Heart left ventricle (tissue), 16 donors: ENCODE data around the gene OGFOD3. TPM values are rescaled to one million over a fixed set of nuclear protein-coding genes. Genes with fewer than 3 reads are reported as not detected.

Source experiments
- ATAC-seq, 4 donors: fragments of 200-7000 bp; cut with Tn5 transposase; one replicate each; pipeline ENCODE4 v1.9.1; 2020 to 2022; ENCODE audit warnings: moderate library complexity in 4 of 4, mild to moderate bottlenecking in 3 of 4, moderate number of reproducible peaks in 1 of 4
- DNase-seq, 5 donors: peaks; one replicate each; pipeline ENCODE4 v3.0.0-alpha.2; 2020
- H3K27ac ChIP-seq, 12 donors: fragments of 200-600 bp; sonication (generic) in 4 of 12; one replicate each; pipeline versions ENCODE4 v1.5.0 to v1.8.0; 2016 to 2022; ENCODE audit warnings: mild to moderate bottlenecking in 2 of 12
- H3K27me3 ChIP-seq, 9 donors: fragments of 200-600 bp; sonication (generic) in 2 of 9; one replicate each; pipeline versions ENCODE4 v1.5.1 to v1.8.0; 2016 to 2022; ENCODE audit warnings: mild to moderate bottlenecking in 3 of 9
- H3K36me3 ChIP-seq, 9 donors: fragments of 200-600 bp; sonication (generic) in 2 of 9; one replicate each; pipeline versions ENCODE4 v1.5.0 to v1.8.0; 2018 to 2022; ENCODE audit warnings: mild to moderate bottlenecking in 2 of 9
- H3K4me1 ChIP-seq, 12 donors: fragments of 200-600 bp; sonication (generic) in 4 of 12; one replicate each; pipeline versions ENCODE4 v1.5.0 to v1.8.0; 2016 to 2022; ENCODE audit warnings: mild to moderate bottlenecking in 3 of 12
- H3K4me3 ChIP-seq, 12 donors: fragments of 200-600 bp; sonication (generic) in 4 of 12; one replicate each; pipeline versions ENCODE4 v1.5.0 to v1.8.0; 2017 to 2022; ENCODE audit warnings: mild to moderate bottlenecking in 9 of 12, moderate library complexity in 4 of 12
- H3K9me3 ChIP-seq, 12 donors: fragments of 200-600 bp; sonication (generic) in 4 of 12; one replicate each; pipeline versions ENCODE4 v1.5.0 to v1.8.0; 2016 to 2022; ENCODE audit warnings: mild to moderate bottlenecking in 1 of 12
- POLR2A ChIP-seq, 2 donors: fragments of 450-650 bp; IDR thresholded peaks; one replicate each; pipeline ENCODE4 v1.6.1; 2017; ENCODE audit warnings: antibody characterized with exemption in 2 of 2, mild to moderate bottlenecking in 2 of 2, moderate library complexity in 2 of 2
- WGBS, 4 donors: extraction: QIAGEN DNeasy Blood & Tissue Kit in 2 of 4; methylation state at CpG; one replicate each; pipeline versions ENCODE4 v1.1.5 to v1.1.7; 2013 to 2018; 5-methylcytosine and 5-hydroxymethylcytosine counted together
- intact Hi-C, 10 donors: fragments of 100-400 bp; cut with DNase I; formaldehyde crosslinking; loops; one replicate each; pipeline versions ENCODE4 v1.11.1 to v1.14.2; 2022
- polyA plus RNA-seq, 2 donors: library from polyadenylated mRNA; stranded (reverse); fragments of 200-250 nt; gene quantifications; one replicate each; pipeline ENCODE4 v1.2.3, GENCODE V29; 2013
- total RNA-seq, 9 donors: library from RNA; depleted of rRNA in 2 of 9; stranded (reverse); fragments of >200 nt in 2 of 9; fragmentation: NEBNext Ultra II Directional in 3 of 9; extraction: Animal tissue kit (Norgen Biotek cat#: 25700) in 3 of 9; gene quantifications; one replicate each; pipeline versions ENCODE4 v1.1.0 to v1.2.4, GENCODE V29; 2016 to 2023
- TF ChIP-seq, protein P1 (sequence below), 12 donors: fragments of 200-600 bp; sonication (generic) in 4 of 12; IDR thresholded peaks; one replicate each; pipeline versions ENCODE4 v1.5.0 to v1.8.0; 2018 to 2022; ENCODE audit warnings: antibody characterized with exemption in 12 of 12, mild to moderate bottlenecking in 5 of 12
- donor health status: ischemic (EF 13 %, LVEDD 7.1; RV severe dilation, severe dysfunction).
- donor health status: healthy with polysubstance abuse.
- donor health status: DM: no; HTN: yes; CAD: no.
- donor health status: DM: no; HTN: no; CAD: no.
- donor health status: ischemic (EF 25% LVEDD 6.9; RV normal size, moderate dysfunction).
- donor health status: ischemic (EF 25% LVEDD 5.7; RV mildly dilated, moderate dysfunction).
- donor health status: healthy.
- donor health status: DM: yes; HTN: yes; CAD: no.
- donor health status: ischemic (EF 35%, LVEDD 5.7; RV mildly dilated, moderate dysfunction).
- donor health status: nonischemic (EF 11% LVEDD 7.7; RV severe dilation, severe dysfunction).
- donor health status: DM: yes; HTN: yes; CAD: no.
- donor health status: PGD.
- donor health status: ischemic (EF 29% LVEDD 5.4; RV normal size, mild dysfunction).
- donor health status: nonischemic (EF 23%, LVEDD 6.1; RV moderate dilation, normal function).

The OGFOD3 gene
- total and polyA plus RNA-seq, 11 donors, result 22.6 to 38.5 (median 29.3) TPM

DNA sequence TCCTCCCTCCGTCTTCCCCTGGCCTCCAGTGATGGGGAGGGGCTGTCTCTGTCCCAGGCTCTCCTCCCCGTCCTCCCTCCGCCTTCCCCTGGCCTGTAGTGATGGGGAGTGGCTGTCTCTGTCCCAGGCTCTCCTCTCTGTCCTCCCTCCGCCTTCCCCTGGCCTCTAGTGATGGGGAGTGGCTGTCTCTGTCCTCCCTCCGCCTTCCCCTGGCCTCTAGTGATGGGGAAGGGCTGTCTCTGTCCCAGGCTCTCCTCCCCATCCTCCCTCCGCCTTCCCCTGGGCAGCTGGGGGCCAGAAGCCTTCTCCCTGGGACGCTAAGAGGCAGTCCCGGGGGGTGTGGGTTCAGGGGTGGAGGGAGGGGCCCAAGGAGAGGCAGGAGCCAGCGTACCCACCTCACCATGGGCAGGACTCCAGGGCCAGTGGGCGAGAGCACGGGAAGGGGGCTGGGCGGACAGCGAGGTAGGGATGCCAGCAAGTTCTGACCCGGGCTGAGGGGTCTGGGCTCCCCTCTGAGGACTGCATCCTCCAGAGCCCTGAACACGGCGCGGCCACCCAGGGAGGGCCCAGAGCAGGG is 32.0 kb downstream of the OGFOD3 start:
- DNase-seq, result peak in 2 of 5 donors; percentile 39 to 62
- WGBS, 4 donors, result 48 to 67% (median 58%) methylated on average over 12 to 17 of the region's 17 CpGs
- no peak overlapping the region for H3K4me3 ChIP-seq
- H3K4me1 ChIP-seq, result peaks cover 3 to 31% (median 15%) of the 10 kb centered on the region in 12 donors
- H3K27ac ChIP-seq, result no peak overlapping the region
- ATAC-seq, result peak in 2 of 4 donors; percentile 7 to 53
- H3K9me3 ChIP-seq, result no peaks in the 10 kb centered on the region
- peaks cover 0 to 4% (median 0%) of the 10 kb centered on the region in 9 donors for H3K36me3 ChIP-seq
- intact Hi-C loops, result no loop called here
- H3K27me3 ChIP-seq, result peaks cover 0 to 22% (median 0%) of the 10 kb centered on the region in 9 donors
- no peak for TF ChIP-seq POLR2A (IDR thresholded peaks at IDR 0.05)
- TF ChIP-seq, protein P1, sequence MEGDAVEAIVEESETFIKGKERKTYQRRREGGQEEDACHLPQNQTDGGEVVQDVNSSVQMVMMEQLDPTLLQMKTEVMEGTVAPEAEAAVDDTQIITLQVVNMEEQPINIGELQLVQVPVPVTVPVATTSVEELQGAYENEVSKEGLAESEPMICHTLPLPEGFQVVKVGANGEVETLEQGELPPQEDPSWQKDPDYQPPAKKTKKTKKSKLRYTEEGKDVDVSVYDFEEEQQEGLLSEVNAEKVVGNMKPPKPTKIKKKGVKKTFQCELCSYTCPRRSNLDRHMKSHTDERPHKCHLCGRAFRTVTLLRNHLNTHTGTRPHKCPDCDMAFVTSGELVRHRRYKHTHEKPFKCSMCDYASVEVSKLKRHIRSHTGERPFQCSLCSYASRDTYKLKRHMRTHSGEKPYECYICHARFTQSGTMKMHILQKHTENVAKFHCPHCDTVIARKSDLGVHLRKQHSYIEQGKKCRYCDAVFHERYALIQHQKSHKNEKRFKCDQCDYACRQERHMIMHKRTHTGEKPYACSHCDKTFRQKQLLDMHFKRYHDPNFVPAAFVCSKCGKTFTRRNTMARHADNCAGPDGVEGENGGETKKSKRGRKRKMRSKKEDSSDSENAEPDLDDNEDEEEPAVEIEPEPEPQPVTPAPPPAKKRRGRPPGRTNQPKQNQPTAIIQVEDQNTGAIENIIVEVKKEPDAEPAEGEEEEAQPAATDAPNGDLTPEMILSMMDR (IDR thresholded peaks at IDR 0.05), result no peak

DNA sequence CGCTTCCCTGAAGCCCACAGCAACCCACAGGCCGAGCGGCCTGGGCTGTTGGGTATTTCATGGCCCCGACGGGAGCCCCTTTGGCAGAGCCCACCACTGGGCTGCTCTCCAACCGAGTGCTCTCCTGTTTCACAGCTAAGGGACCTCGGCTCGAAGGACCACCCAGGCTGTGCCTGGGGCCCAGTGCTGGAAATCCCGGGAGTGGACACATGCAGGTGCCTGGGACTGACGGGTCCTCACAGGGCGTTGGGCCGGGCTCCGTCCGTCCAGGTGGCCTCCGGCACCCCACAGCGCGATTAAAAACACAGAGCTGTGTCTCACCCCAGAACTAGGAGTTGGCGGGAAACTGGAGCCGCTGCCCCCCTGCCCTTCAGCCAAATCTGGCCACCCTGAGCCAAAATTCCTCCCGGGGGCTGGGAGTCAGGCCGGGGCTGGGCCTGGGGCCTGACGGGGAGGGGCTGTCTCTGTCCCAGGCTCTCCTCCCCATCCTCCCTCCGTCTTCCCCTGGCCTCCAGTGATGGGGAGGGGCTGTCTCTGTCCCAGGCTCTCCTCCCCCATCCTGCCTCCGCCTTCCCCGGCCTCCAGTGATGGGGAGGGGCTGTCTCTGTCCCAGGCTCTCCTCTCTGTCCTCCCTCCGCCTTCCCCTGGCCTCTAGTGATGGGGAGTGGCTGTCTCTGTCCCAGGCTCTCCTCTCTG is 32.7 kb downstream of the OGFOD3 start:
- DNase-seq (peak in 2 of 5 donors; percentile 28 to 55), ATAC-seq (peak in 1 of 4 donors; percentile 15)
- intact Hi-C loops, result no loop called here
- H3K36me3 ChIP-seq, result peaks cover 0 to 4% (median 0%) of the 10 kb centered on the region in 9 donors
- 42 to 63% (median 53%) methylated on average over 18 to 26 of the region's 26 CpGs for WGBS, 4 donors
- no peaks in the 10 kb centered on the region for H3K9me3 ChIP-seq
- H3K4me3 ChIP-seq, result no peak overlapping the region
- peak overlapping the region in 3 of 12 donors; percentile 32 to 52 (median 39) for H3K27ac ChIP-seq
- H3K4me1 ChIP-seq, result peaks cover 3 to 31% (median 15%) of the 10 kb centered on the region in 12 donors
- TF ChIP-seq, protein P1 (IDR thresholded peaks at IDR 0.05), result no peak
- peaks cover 0 to 22% (median 0%) of the 10 kb centered on the region in 9 donors for H3K27me3 ChIP-seq

DNA sequence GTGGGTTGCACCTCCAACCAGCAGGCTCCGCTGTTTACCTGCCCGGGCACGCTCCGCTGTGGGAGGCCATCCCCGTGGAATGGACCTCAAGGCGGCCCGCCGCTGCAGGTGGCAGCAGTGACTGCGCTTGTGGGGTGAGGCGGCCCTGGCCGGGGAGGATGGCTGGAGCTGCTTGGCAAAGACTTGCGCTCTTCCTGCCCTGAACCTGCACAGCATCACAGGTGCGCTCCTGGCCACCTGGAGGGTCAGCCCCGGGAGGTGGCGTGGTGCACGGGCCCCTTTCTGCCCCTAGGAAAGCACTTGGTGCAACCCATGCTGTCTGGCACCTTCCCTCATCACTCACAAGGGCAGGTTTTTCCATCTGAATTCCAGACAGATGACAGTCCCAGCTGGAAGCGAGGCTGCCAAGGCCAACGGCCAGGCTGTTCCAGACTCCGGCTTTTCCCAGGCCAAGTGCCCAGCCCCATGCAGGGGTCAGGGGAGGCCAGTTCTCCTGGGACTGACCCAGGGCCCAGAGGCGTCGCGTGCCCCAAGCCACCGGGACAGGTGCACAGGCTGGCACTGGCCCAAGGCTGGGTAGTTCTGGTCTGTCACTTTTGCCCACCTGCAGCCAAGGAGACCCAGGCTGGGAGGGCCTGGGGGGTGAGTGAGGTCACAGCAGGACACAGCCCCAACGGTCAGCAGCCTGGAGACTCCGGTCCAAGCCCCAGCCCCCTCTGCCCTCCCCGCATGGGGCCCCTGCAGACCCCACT is 33.5 kb downstream of the OGFOD3 start:
- Histone ChIP-seq H3K27ac (peak overlapping the region in 4 of 12 donors; percentile 18 to 52 (median 36)), H3K4me1 (peaks cover 3 to 31% (median 15%) of the 10 kb centered on the region in 12 donors), H3K36me3 (no peaks in the 10 kb centered on the region), H3K4me3 (no peak overlapping the region), H3K27me3 (peaks cover 0 to 22% (median 0%) of the 10 kb centered on the region in 9 donors), H3K9me3 (no peaks in the 10 kb centered on the region)
- WGBS, 4 donors, result 35 to 49% (median 39%) methylated on average over 17 to 26 of the region's 26 CpGs
- intact Hi-C loops, result no loop called here
- DNase-seq (peak; percentile 40 to 75 (median 69)), ATAC-seq (peak; percentile 57 to 79 (median 74))
- no peak for TF ChIP-seq POLR2A (IDR thresholded peaks at IDR 0.05)
- TF ChIP-seq, protein P1 (IDR thresholded peaks at IDR 0.05), result no peak
